Ectodermal cell (in vitro differentiated cells): Measurements from ENCODE around the gene MS4A4A.

Source experiments
- H3K27ac ChIP-seq: 2 replicates; pipeline ENCODE4 v1.7.0; 2013; ENCODE audit warnings: mild to moderate bottlenecking, low read depth, low read length; ENCODE audit not compliant: insufficient read depth, poor library complexity, severe bottlenecking
- H3K27me3 ChIP-seq: 2 replicates; pipeline ENCODE4 v1.7.0; 2013; ENCODE audit warnings: mild to moderate bottlenecking, low read length; ENCODE audit not compliant: insufficient read depth, control insufficient read depth, poor library complexity, severe bottlenecking
- H3K36me3 ChIP-seq: one replicate; pipeline ENCODE4 v1.7.0; 2013; ENCODE audit warnings: low read length; ENCODE audit not compliant: control insufficient read depth, insufficient read depth
- H3K4me1 ChIP-seq: one replicate; pipeline ENCODE4 v1.7.0; 2013; ENCODE audit warnings: low read length; ENCODE audit not compliant: control insufficient read depth, insufficient read depth
- H3K4me3 ChIP-seq: 2 replicates; pipeline ENCODE4 v1.7.0; 2013; ENCODE audit warnings: low read depth, low read length, control low read depth; ENCODE audit not compliant: insufficient read depth
- H3K9me3 ChIP-seq: 2 replicates; pipeline ENCODE4 v1.7.0; 2013; ENCODE audit warnings: mild to moderate bottlenecking, low read length, moderate library complexity; ENCODE audit not compliant: control insufficient read depth
- WGBS, 2 experiments: methylation state at CpG; one replicate each; pipeline ENCODE4 v1.1.7; 2013; ENCODE audit warnings: missing lambda C conversion rate in 2 of 2; 5-methylcytosine and 5-hydroxymethylcytosine counted together

MS4A4A gene

GRCh38 chr11:60345489-60345888, 65.0 kb downstream of the MS4A4A start:
- Histone ChIP-seq H3K36me3 (no peaks in the 10 kb centered on the region), H3K9me3 (no peaks in the 10 kb centered on the region), H3K27me3 (no peaks in the 10 kb centered on the region), H3K4me1 (no peaks in the 10 kb centered on the region), H3K27ac (no peak overlapping the region), H3K4me3 (no peak overlapping the region)

- no peaks in the 10 kb centered on the region for H3K27me3 ChIP-seq
- H3K4me3 ChIP-seq = no peak overlapping the region
- no peaks in the 10 kb centered on the region for H3K9me3 ChIP-seq
- H3K36me3 ChIP-seq = no peaks in the 10 kb centered on the region
- 91 to 97% methylated on average over 2 of the region's 2 CpGs for WGBS, 2 experiments
- no peaks in the 10 kb centered on the region for H3K4me1 ChIP-seq
- no peak overlapping the region for H3K27ac ChIP-seq
Measured at GRCh38 chr11:60347084-60347797, 66.8 kb downstream of the MS4A4A start.

- H3K27me3 ChIP-seq = no peaks in the 10 kb centered on the region
- no peak overlapping the region for H3K4me3 ChIP-seq
- WGBS, 2 experiments = 62 to 78% methylated on average over 2 of the region's 2 CpGs
Measured at GRCh38 chr11:60348116-60348515, 67.7 kb downstream of the MS4A4A start.

GRCh38 chr11:60349990-60350389, 69.5 kb downstream of the MS4A4A start:
- Histone ChIP-seq H3K27me3 (no peaks in the 10 kb centered on the region), H3K9me3 (no peaks in the 10 kb centered on the region), H3K27ac (no peak overlapping the region), H3K4me3 (no peak overlapping the region), H3K4me1 (no peaks in the 10 kb centered on the region), H3K36me3 (no peaks in the 10 kb centered on the region)
- WGBS, 2 experiments = 82 to 88% methylated on average over 1 of the region's 1 CpG

More at GRCh38 chr11:60348116-60348515, 67.7 kb downstream of the MS4A4A start:
- Histone ChIP-seq H3K9me3 (no peaks in the 10 kb centered on the region), H3K36me3 (no peaks in the 10 kb centered on the region), H3K27ac (no peak overlapping the region), H3K4me1 (no peaks in the 10 kb centered on the region)

GRCh38 chr11:60357771-60358170, 77.3 kb downstream of the MS4A4A start:
- no peaks in the 10 kb centered on the region for H3K4me1 ChIP-seq
- no peaks in the 10 kb centered on the region for H3K9me3 ChIP-seq
- 94 to 100% methylated on average over 2 of the region's 2 CpGs for WGBS, 2 experiments

More at GRCh38 chr11:60357771-60358170, 77.3 kb downstream of the MS4A4A start:
- Histone ChIP-seq H3K4me3 (no peak overlapping the region), H3K27ac (no peak overlapping the region), H3K27me3 (no peaks in the 10 kb centered on the region), H3K36me3 (no peaks in the 10 kb centered on the region)
